Vagina (tissue), 2 donors: ENCODE measurements around the gene KRT3. TPM values are rescaled to one million over a fixed set of nuclear protein-coding genes. Genes with fewer than 3 reads are reported as not detected.

Source experiments
- DNase-seq, 2 donors: peaks; one replicate each; pipeline ENCODE4 v3.0.0-alpha.2; 2017; ENCODE audit errors: extremely low spot score in 2 of 2
- H3K27ac ChIP-seq: fragments of 200-600 bp; sonication (generic); one replicate; pipeline ENCODE4 v1.5.1; 2019
- H3K27me3 ChIP-seq: fragments of 200-600 bp; sonication (generic); one replicate; pipeline ENCODE4 v1.5.1; 2019
- H3K36me3 ChIP-seq, 2 donors: fragments of 200-600 bp; sonication (generic); one replicate each; pipeline ENCODE4 v1.5.1; 2017 to 2019
- H3K4me1 ChIP-seq: fragments of 200-600 bp; sonication (generic); one replicate; pipeline ENCODE4 v1.5.1; 2019
- H3K4me3 ChIP-seq, 2 donors: fragments of 200-600 bp; sonication (generic); 1 replicate in 1 of 2; 2 replicates in 1 of 2; pipeline ENCODE4 v1.5.1; 2016 to 2019
- H3K9me3 ChIP-seq: fragments of 200-600 bp; sonication (generic); one replicate; pipeline ENCODE4 v1.5.1; 2019
- CTCF ChIP-seq, 3 experiments: fragments of 450-650 bp in 2 of 3; fragments of 200-600 bp in 1 of 3; sonication (generic) in 1 of 3; IDR thresholded peaks; one replicate each; pipeline ENCODE4 v1.5.1; 2017 to 2019; ENCODE audit warnings: antibody characterized with exemption in 3 of 3, mild to moderate bottlenecking in 2 of 3, moderate library complexity in 2 of 3
- POLR2A ChIP-seq, 2 donors: fragments of 450-650 bp; IDR thresholded peaks; one replicate each; pipeline ENCODE4 v1.6.1; 2017; ENCODE audit warnings: antibody characterized with exemption in 2 of 2, mild to moderate bottlenecking in 2 of 2, moderate library complexity in 2 of 2
- POLR2AphosphoS5 ChIP-seq, 2 donors: sonication (generic); formaldehyde crosslinking; IDR thresholded peaks; one replicate each; pipeline ENCODE4 v1.9.0; 2017; ENCODE audit warnings: antibody characterized with exemption in 2 of 2, mild to moderate bottlenecking in 2 of 2, low read depth in 1 of 2; ENCODE audit not compliant: insufficient read depth in 1 of 2
- intact Hi-C: fragments of 100-400 bp; cut with DNase I; formaldehyde crosslinking; loops from one replicate; pipeline ENCODE4 v1.15.1; 2023
- total RNA-seq: library from RNA; depleted of rRNA; stranded (reverse); fragments of >200 nt; gene quantifications from one replicate; pipeline ENCODE4 v1.2.3, GENCODE V29; 2016

Gene KRT3
- total RNA-seq, 1 donor from 2014 or later, result not detected

GRCh38 chr12:52819731-52820510 is 24.0 kb upstream of the KRT3 start:
- intact Hi-C loops, result no loop called here
- TF ChIP-seq POLR2A (IDR thresholded peaks at IDR 0.05), result no peak
- no peak for TF ChIP-seq POLR2AphosphoS5 (IDR thresholded peaks at IDR 0.05; ENCODE audit: insufficient read depth in 1 of 2, low read depth in 1 of 2)
- no peak for TF ChIP-seq CTCF (IDR thresholded peaks at IDR 0.05)
- Histone ChIP-seq H3K36me3 (no peaks in the 10 kb centered on the region), H3K4me1 (no peaks in the 10 kb centered on the region), H3K27ac (no peak overlapping the region), H3K4me3 (no peak overlapping the region), H3K9me3 (no peaks in the 10 kb centered on the region), H3K27me3 (no peaks in the 10 kb centered on the region)
- no peak for DNase-seq

GRCh38 chr12:52818887-52819420 is 23.0 kb upstream of the KRT3 start:
- no peaks in the 10 kb centered on the region for H3K4me1 ChIP-seq
- H3K4me3 ChIP-seq, result no peak overlapping the region
- intact Hi-C loops, result no loop called here
- TF ChIP-seq CTCF (IDR thresholded peaks at IDR 0.05) (no peak), POLR2A (IDR thresholded peaks at IDR 0.05) (no peak), POLR2AphosphoS5 (IDR thresholded peaks at IDR 0.05; ENCODE audit: insufficient read depth in 1 of 2, low read depth in 1 of 2) (no peak)
- no peak for DNase-seq
- no peak overlapping the region for H3K27ac ChIP-seq
- no peaks in the 10 kb centered on the region for H3K9me3 ChIP-seq
- H3K36me3 ChIP-seq, result no peaks in the 10 kb centered on the region
- no peaks in the 10 kb centered on the region for H3K27me3 ChIP-seq

GRCh38 chr12:52818388-52818787 is 22.5 kb upstream of the KRT3 start:
- intact Hi-C loops, result no loop called here
- no peak overlapping the region for H3K4me3 ChIP-seq
- no peak for DNase-seq
- no peaks in the 10 kb centered on the region for H3K36me3 ChIP-seq
- no peak overlapping the region for H3K27ac ChIP-seq
- TF ChIP-seq CTCF (IDR thresholded peaks at IDR 0.05), result no peak
- TF ChIP-seq POLR2A (IDR thresholded peaks at IDR 0.05), result no peak
- no peak for TF ChIP-seq POLR2AphosphoS5 (IDR thresholded peaks at IDR 0.05; ENCODE audit: insufficient read depth in 1 of 2, low read depth in 1 of 2)
- H3K4me1 ChIP-seq, result no peaks in the 10 kb centered on the region
- no peaks in the 10 kb centered on the region for H3K9me3 ChIP-seq
- no peaks in the 10 kb centered on the region for H3K27me3 ChIP-seq

- Histone ChIP-seq H3K36me3 (no peaks in the 10 kb centered on the region), H3K27ac (no peak overlapping the region), H3K4me1 (no peaks in the 10 kb centered on the region), H3K9me3 (no peaks in the 10 kb centered on the region), H3K27me3 (no peaks in the 10 kb centered on the region), H3K4me3 (no peak overlapping the region)
- no peak for DNase-seq
- intact Hi-C loops, result no loop called here
- TF ChIP-seq POLR2A (IDR thresholded peaks at IDR 0.05) (no peak), POLR2AphosphoS5 (IDR thresholded peaks at IDR 0.05; ENCODE audit: insufficient read depth in 1 of 2, low read depth in 1 of 2) (no peak), CTCF (IDR thresholded peaks at IDR 0.05) (no peak)
Observed at GRCh38 chr12:52817699-52818238, 21.9 kb upstream of the KRT3 start.
